Dermis blood vessel endothelial cell (primary cell): ENCODE results near the gene SLC25A31. TPM values are rescaled to one million over a fixed set of nuclear protein-coding genes. Genes with fewer than 3 reads are reported as not detected.

Experiments used
- DNase-seq: peaks from one replicate; pipeline ENCODE4 v3.0.0; 2010
- total RNA-seq: library from RNA; depleted of rRNA; stranded (reverse); fragments of >200 nt; gene quantifications from 2 replicates; pipeline ENCODE4 v1.2.3, GENCODE V29; 2014

The SLC25A31 gene
- total RNA-seq, 1 donor from 2014 or later = not detected

DNA sequence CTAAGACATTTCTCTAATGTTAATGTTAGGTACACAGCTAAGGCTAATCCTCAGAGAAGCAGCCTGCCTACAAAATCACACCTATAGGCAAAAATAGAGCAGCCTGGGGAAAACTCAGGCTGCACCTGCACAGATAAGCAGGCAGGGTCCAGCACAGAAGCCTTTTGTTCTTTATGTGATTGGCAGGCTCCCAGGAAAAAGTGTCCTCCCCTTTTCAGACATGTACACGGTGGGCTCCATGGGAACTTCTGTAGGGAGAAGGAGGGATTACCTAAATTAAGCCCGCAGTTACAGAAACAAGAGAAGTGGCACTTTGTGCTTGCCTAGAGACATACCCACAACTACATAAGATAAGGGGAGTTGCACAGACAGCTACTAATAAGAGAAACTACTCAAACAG is 47.9 kb downstream of the SLC25A31 start:
- no peak for DNase-seq

- DNase-seq = no peak
Measured at GRCh38 chr4:127780598-127780997, 50.4 kb downstream of the SLC25A31 start.

- DNase-seq = peak; percentile 71
Measured at GRCh38 chr4:127781300-127782024, 51.3 kb downstream of the SLC25A31 start.

- DNase-seq = no peak
Measured at GRCh38 chr4:127782025-127782274, 51.8 kb downstream of the SLC25A31 start.

DNA sequence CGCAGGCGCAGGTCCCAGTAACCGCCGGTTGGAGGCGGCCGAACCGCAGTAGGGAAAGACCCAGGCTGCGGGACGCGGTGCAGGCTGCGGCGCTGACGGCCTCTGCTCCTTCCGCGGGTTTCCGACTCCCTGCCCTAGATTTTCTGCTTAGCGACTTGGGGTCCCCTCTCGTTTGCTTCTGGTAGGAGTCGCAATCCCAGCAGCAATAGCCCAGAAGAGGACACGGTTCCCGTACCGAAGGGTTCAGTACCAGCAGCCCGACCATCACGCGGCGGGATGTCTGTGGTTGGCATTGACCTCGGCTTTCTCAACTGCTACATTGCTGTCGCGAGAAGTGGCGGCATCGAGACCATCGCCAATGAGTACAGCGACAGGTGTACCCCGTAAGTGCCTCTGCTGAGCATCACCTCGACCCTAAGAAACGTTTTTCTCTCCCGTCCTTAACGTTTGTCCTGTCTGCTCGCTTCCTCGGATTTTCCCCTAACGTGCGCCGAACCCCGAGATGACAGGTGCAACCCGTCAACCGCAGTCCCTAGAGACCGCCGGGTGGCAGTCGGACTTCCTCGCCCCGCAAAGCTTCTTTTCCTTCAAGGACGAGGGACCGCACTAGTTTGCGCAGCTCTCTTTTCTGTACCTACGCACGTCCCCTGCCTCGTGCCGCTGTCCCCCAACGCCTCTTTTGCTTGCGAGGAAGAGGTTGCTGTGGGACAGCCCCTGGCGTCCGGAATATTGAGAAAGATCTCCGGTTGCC is 52.2 kb downstream of the SLC25A31 start, which contains the start of gene HSPA4L:
Gene HSPA4L, plus strand, starts transcription at position 48 of the 751 bp plus-strand sequence. Its CDS starts 229 bp downstream, at position 277.
- DNase-seq = peak; percentile 90

GRCh38 chr4:127783026-127783769 is 53.0 kb downstream of the SLC25A31 start:
- peak; percentile 85 for DNase-seq

- peak; percentile 2 for DNase-seq
Measured at GRCh38 chr4:127783955-127784770, 54.0 kb downstream of the SLC25A31 start.

DNA sequence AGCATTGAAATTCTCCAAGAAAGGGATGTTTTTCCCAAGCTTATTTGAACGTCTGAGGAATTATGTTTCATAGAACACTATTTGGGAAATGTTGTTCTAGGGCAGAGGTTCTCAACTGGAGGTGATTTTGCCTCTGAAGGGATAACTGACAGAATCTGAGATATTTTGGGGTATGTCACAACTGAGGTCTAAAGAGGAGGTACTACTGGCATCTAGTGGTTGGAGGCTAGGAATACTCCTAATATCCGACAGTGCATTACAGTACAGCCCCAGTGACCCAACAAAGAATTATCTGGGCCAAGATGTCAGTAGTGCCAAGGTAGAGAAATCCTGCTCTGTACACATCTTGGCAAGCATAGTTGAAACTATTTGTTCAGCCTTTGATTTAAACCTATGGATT is 58.3 kb downstream of the SLC25A31 start:
- DNase-seq = no peak

- DNase-seq = no peak
Measured at GRCh38 chr4:127791391-127791790, 61.2 kb downstream of the SLC25A31 start.

DNA sequence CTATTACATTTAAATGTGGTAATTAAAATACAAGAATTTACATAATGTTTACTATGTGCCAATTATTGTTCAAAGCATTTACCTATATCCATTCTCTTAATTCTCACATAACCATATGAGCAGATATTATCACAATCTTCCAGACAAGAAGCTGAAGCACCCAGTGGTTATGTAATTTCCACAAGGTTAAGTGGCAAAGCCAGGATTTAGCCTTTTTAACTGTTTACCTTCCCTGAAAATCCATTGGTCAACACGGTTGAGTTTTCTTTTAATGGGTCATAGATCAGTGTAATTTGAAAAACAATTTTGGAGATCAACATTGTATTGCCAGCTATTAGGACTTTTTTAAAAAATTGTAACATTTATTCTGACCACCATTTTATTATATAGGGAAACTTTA is 63.3 kb downstream of the SLC25A31 start:
- no peak for DNase-seq

- DNase-seq = no peak
Measured at GRCh38 chr4:127799711-127800110, 69.5 kb downstream of the SLC25A31 start.

DNA sequence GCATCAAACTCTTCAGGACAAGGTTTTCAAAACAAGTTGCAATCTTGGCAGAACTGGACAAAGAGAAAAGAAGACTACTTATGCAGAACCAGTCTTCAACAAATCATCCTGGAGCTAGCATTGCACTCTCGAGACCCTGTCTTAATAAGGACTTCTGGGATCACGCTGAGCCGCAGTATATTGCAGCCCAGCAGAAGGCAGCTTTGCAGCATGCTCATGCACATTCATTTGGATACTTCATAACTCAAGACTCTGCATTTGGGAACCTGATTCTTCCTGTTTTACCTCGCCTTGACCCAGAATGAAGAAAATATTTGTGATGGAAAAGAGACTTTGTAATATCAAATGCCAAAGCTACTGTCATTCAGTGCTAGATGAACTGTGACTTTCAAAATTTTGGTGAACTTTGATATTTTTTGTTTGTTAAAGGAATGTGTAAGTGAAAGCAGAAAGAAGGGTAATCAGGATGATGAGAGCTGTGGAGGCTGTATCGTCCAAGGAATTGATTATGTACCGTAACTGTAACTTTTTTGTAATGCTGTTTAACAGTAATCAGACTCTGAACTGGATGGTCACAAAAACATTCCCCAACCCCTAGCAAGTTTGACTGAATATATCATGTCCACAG is 79.1 kb downstream of the SLC25A31 start:
- DNase-seq = peak; percentile 15

- DNase-seq = no peak
Measured at GRCh38 chr4:127810551-127810950, 80.4 kb downstream of the SLC25A31 start.

DNA sequence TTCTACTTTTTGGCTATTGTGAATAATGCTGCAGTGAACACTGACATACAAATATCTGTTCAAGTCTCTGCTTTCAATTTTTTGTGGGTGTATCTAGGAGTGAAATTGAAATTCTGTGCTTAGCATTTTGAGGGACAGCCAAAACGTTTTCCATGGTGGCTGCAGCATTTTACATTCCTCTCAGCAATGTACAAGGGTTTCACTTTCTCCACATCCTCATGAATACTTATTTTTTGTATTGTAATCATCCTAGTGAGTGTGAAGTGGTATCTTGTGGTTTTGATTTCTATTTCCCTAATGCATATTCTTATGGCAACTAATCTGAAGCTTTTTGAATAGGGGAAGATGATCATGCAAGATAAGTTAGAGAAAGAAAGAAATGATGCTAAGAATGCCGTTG is 92.2 kb downstream of the SLC25A31 start:
- no peak for DNase-seq

Other genes with a start within 250 kb of the SLC25A31 start
- gene INTU, start 97.4 kb upstream of the SLC25A31 start, total RNA-seq = 2.7 and 3.1 TPM in 2 replicates
- gene HSPA4L, start 51.9 kb downstream of the SLC25A31 start, total RNA-seq = 4.4 and 13.4 TPM in 2 replicates
- gene PLK4, start 150.5 kb downstream of the SLC25A31 start, total RNA-seq = 7.1 and 25.7 TPM in 2 replicates
- gene MFSD8, start 234.8 kb downstream of the SLC25A31 start, total RNA-seq = 16.8 and 20.1 TPM in 2 replicates
- gene ABHD18, start 235.0 kb downstream of the SLC25A31 start, total RNA-seq = 10.7 and 12.6 TPM in 2 replicates